NCI-H146 treated with DMSO at 0.1 percent for 48 hours (cell line): ENCODE data around the gene NEDD4L.

Experiments
- DNase-seq: peaks from one replicate; lab custom pipeline; 2025; ENCODE audit not compliant: unreplicated experiment; lab: John Stamatoyannopoulos, UW

NEDD4L gene

DNA sequence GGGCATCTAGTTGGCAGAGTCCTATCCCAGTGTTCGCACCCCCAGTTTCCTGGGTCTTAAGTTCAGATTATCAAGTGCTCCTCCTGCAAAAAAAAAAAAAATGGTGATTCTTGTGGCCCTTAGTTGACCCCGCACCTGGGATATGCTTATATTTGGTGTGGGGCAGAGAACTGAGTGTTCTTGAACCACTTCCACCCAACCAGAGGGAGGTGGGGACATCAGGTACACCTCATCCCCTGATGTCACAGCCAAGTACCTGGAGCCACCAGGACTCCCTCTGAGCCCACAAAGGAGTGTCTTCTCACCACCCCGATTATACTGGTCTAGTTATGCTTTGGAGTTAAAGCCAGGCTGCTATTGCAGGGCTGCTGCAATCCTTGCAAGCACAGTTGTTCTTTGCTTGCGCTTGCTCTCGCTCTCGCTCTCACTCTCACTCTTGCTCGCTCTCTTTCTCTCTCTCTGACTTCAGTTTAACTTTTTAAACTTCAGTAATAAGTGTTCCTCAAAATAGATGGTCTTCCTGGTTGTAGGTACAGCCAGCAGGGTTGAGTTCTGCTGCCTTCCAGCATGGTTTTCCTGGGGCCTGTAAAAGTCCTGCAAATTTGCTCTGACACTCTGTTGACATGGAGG, 265.7 kb downstream of the NEDD4L start:
- DNase-seq: no peak

- no peak for DNase-seq
Measured at GRCh38 chr18:58310517-58310916, 266.5 kb downstream of the NEDD4L start.

GRCh38 chr18:58311390-58311789, 267.4 kb downstream of the NEDD4L start:
- DNase-seq: no peak

DNA sequence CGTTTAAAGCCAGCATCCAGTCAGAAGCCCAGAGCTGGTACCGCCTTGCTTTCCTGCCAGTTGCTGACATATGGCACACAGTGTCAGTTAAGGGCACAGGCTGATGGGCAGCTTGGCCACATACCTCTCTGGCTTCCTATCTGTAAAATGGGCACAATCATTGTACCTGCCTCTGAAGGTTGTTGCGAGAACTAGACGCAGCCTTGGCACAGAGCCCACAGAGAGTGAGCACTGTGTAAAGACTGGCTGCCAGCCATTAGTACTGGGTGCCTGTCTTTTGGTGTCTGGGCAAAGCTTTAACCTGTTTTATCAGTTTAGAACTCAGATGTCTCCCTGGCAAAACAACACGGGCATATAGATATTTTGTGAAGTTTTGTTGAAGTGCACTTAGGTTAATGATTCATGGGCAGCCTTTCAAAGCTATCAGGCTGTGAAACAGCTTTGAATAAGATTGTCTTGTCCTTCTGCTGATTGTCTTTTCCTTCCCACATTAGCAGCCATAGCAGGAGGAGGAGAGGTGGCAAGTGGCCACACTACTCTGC, 269.5 kb downstream of the NEDD4L start:
- no peak for DNase-seq

DNA sequence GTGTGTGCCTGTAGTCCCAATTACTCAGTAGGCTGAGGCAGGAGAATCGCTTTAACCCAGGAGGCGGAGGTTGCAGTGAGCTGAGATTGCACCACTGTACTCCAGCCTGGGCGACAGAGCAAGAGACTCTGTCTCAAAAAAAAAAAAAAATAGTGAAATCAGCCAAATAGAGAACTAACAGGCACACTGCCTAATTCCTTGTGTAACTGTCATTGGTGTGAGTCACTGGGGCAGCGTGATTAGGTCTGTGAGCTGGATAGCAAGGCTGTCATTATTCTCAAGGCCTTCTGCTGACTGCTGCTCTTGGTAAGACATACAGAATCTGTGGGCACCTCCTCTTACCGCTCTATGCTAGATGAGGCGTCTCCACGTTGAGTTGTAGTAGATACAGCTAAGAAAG, 270.3 kb downstream of the NEDD4L start:
- DNase-seq: no peak

DNA sequence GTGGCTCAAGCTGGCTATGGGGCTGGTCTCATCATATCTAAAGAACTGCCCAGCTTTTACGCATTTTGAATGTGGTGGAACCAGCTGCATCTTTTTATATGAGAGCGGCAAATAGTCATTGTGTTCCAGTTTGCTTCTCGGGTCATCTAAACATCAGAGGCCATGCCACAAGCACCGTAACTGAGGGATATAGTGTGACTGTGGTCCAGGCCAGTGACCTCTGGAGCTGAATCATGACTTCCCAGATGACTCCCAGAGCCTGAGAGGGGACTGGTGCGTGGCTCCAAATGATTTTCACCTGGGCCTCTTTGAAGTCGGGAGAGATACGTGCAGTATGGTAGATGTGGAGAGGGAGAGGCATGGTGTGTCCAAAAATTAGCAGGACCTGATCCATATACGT, 271.0 kb downstream of the NEDD4L start:
- DNase-seq: no peak

DNA sequence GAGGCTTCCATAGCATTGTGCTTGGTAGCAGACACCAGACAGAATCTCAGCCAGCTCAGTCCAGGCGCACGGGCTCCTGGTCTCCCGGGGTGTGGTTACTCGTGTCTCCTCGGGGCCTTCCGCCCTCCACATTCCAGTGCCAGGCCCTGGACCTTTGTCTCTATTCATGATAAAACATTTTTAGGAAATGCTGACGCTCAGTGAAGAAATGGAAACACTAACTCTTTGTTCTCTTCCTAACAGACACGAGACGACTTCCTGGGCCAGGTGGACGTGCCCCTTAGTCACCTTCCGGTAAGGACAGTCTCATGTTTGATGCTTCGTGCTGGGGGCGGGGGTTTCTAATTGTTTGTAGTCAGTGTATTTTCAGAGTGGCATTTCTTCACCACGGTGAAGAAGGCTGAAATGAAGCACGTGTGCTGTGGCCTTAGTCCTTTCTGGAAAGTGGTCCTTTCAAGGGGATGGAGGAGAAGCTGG, 271.8 kb downstream of the NEDD4L start:
- no peak for DNase-seq

DNA sequence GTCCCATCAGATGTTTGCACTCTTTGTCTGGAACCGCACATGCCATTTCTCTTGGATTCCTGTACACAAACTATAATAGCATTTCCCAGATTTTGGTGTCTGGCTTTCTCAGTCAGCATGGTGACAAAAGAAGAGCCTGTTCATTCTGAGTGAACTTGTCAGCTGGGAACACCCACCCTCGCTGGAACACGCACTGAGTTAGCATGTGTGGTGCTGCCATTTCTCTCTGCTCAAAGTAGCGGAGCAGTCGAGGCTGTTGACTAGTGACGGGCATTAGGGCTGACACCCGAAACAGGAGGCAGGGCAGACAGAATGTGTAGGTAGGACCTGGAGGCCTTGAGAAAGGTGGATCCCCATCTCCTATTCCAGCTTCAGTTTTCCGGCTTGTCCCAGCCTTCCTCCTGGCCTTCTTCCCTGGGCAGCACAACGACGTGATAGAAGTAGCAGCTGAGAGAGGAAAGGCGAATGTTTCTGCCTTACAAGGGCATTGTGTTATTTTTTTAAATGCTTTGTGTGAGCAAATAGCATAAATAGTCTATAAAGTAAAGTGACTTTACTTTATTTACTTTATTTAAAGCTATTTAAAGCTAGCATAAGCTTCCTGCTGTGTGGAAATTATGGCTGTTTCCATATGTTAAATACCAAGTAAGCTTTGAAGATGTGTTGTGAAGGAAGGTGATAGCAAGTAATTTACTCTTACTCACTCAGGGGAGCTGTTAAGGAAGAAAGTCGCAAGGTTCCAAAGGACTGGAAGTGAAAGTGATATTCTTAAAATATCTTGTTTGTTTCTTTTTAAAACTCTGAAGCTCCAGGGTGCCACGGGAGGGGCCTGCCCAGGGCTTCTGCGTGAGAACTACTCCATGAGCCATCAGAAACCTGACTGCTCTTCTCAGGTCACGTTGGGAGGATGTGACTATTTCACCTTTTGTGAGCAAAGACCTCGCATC, 272.6 kb downstream of the NEDD4L start:
- DNase-seq: no peak

- no peak for DNase-seq
Measured at GRCh38 chr18:58319719-58320118, 275.7 kb downstream of the NEDD4L start.

- no peak for DNase-seq
Measured at GRCh38 chr18:58320907-58321561, 277.0 kb downstream of the NEDD4L start.

DNA sequence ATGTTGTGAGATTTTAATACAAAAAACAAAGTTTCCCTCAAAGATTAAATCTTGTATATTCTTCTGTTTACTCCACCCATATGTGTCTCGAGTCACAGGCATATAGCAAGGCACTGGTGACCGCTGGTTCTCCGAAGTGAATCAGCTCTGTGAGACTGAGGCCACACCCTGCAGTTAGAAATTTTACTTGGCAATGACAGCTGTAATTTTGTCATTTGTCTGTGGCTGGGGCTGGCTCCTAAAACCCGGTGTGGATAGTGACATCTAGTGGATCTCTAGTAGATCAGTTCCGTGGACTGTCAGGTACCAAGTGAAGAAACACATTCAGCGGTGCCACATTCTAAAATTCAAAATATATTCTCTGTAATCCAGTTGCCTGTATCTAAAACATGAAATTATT, 278.0 kb downstream of the NEDD4L start:
- DNase-seq: peak; percentile 89

GRCh38 chr18:58322464-58322863, 278.4 kb downstream of the NEDD4L start:
- DNase-seq: no peak

GRCh38 chr18:58323866-58324762, 280.1 kb downstream of the NEDD4L start:
- DNase-seq: no peak

DNA sequence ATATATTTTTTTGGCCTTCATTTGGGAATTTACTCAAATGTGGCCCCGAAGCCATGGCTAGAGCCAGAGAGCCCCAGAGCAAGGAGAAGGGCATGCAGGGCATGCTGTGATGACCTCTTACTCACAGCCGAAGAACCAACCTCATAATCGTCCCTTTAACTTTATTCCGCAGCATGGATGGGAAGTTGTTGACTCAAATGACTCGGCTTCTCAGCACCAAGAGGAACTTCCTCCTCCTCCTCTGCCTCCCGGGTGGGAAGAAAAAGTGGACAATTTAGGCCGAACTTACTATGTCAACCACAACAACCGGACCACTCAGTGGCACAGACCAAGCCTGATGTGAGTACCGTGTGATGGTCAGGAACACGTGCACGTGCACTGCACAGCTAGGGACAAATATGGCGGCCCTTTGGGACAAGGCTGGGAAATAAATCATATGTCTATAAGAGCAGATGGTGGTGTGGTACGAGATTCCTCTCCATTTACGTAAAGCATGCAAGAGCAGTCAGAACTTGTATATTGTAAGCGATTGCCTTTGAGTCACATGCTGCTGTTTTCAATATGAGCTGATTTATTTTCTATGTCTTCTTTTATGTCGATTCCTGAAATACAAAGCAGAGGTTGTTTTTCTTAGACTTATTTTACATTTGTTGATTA, 280.9 kb downstream of the NEDD4L start:
- DNase-seq: no peak

DNA sequence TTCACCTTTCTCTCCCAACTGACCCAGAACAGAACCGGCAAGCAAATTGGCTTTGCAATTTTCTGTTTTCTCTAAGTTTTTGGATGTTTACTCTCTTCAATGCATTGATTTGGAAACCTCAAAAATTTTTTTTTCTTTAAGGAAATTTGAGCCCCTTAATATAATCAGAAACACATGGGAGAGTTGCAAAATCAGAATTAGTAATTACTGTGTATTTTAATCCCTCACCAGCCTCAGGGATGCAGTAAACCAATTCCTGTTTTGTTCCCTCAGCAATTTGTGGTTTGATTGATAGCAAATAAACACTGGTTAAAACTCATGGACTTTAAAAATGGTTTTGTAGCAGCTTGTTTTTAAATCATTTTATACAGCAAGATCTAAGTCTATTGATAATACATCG, 281.5 kb downstream of the NEDD4L start:
- DNase-seq: no peak

DNA sequence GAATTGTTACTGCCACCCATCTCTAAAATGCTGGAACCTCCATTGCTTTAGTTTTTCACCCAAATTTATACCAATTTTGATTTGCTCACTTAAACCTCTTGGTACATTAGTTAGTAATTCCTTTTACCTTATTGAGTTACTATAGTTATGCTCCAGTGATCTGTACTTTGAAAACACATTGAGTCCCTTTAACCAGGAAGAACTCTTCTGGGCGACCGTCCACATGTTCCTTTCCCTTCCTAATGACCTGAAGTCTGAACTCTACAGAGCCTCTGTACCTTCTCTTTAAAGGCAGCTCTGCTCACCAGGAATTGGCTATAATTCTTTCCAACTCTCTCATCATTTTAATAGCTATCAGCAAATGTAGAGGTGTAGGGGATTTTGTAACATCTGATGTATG, 290.0 kb downstream of the NEDD4L start:
- DNase-seq: no peak

DNA sequence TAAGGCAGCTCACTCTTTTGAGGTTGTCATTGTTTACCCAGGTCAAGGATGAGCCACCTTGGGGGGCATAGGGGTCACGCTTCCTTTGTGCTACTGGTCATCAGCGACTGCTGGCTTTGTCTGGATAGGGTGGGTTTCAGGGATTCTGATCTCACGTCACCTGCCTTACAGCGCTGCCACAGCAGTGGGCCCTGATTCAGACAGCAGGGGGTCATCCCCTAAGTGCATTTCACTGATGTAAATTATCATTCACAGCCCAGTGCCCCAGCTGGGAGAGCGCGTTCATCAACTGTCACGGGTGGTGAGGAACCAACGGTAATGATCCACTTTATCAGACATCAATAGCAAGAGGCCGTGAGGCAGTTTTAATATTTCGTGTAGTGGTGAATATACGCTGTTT, 291.2 kb downstream of the NEDD4L start:
- peak; percentile 99 for DNase-seq

- no peak for DNase-seq
Measured at GRCh38 chr18:58335821-58336220, 291.8 kb downstream of the NEDD4L start.

GRCh38 chr18:58336605-58337004, 292.6 kb downstream of the NEDD4L start:
- DNase-seq: no peak

- DNase-seq: no peak
Measured at GRCh38 chr18:58337285-58337684, 293.3 kb downstream of the NEDD4L start.
